Measurements from ENCODE around the gene CCL17.
"Not testable (repeated sequence)": the region's sequence is repeated elsewhere in the genome, so short reads cannot be mapped to it uniquely, and the experiment has no call there.

CCL17 gene

GRCh38 chr16:57390636-57391295, 13.8 kb upstream of the CCL17 start:
- no peak overlapping the region for H3K27ac ChIP-seq

GRCh38 chr16:57391300-57391699, 13.3 kb upstream of the CCL17 start:
- DNase-seq (ENCODE audit: low spot score), result no peak
- Histone ChIP-seq H3K4me3 (no peak overlapping the region), H3K27ac (no peak overlapping the region)
- no peak for TF ChIP-seq CTCF (IDR thresholded peaks at IDR 0.05)

More at GRCh38 chr16:57390636-57391295, 13.8 kb upstream of the CCL17 start:
- no peak overlapping the region for H3K4me3 ChIP-seq
- TF ChIP-seq CTCF (IDR thresholded peaks at IDR 0.05), result no peak
- no peak for DNase-seq (ENCODE audit: low spot score)

- no peak overlapping the region for H3K27ac ChIP-seq
- H3K4me3 ChIP-seq, result no peak overlapping the region
- no peak for TF ChIP-seq CTCF (IDR thresholded peaks at IDR 0.05)
- no peak for DNase-seq (ENCODE audit: low spot score)
These were observed 12.9 kb upstream of the CCL17 start for GRCh38 chr16:57391708-57392107.

GRCh38 chr16:57392694-57393093, 11.9 kb upstream of the CCL17 start:
- Histone ChIP-seq H3K27ac (no peak overlapping the region), H3K4me3 (no peak overlapping the region)
- TF ChIP-seq CTCF (IDR thresholded peaks at IDR 0.05), result no peak
- DNase-seq (ENCODE audit: low spot score), result no peak

- TF ChIP-seq CTCF (IDR thresholded peaks at IDR 0.05), result no peak
- no peak for DNase-seq (ENCODE audit: low spot score)
- Histone ChIP-seq H3K4me3 (no peak overlapping the region), H3K27ac (no peak overlapping the region)
These were observed 10.1 kb upstream of the CCL17 start for GRCh38 chr16:57394444-57394843.

- TF ChIP-seq CTCF (IDR thresholded peaks at IDR 0.05), result no peak
- no peak for DNase-seq (ENCODE audit: low spot score)
- no peak overlapping the region for H3K4me3 ChIP-seq
- no peak overlapping the region for H3K27ac ChIP-seq
These were observed 9.5 kb upstream of the CCL17 start for GRCh38 chr16:57395026-57395425.

GRCh38 chr16:57396786-57397185, 7.8 kb upstream of the CCL17 start:
- no peak for TF ChIP-seq CTCF (IDR thresholded peaks at IDR 0.05)
- no peak for DNase-seq (ENCODE audit: low spot score)
- no peak overlapping the region for H3K4me3 ChIP-seq
- H3K27ac ChIP-seq, result no peak overlapping the region

- H3K4me3 ChIP-seq; H3K27ac ChIP-seq; DNase-seq (ENCODE audit: low spot score): not testable (repeated sequence)
These were observed 7.1 kb upstream of the CCL17 start for GRCh38 chr16:57397493-57397892.
